ENCODE measurements around the gene MLPH. TPM values are rescaled to one million over a fixed set of nuclear protein-coding genes. Genes with fewer than 3 reads are reported as not detected.

Gene MLPH
- total and polyA plus RNA-seq, 9 of the 15 experiments (the other 6 are each of a cell fraction or from before 2014, with no cell fraction given) = 0.22 TPM; not detected in 8

- TF ChIP-seq NR3C1 (CRISPR knock-in tag; IDR thresholded peaks at IDR 0.05) = no peak
- TF ChIP-seq NFRKB (IDR thresholded peaks at IDR 0.05; ENCODE audit: low read depth) = no peak
- no peak for TF ChIP-seq XRCC4 (IDR thresholded peaks at IDR 0.05; ENCODE audit: extremely low read depth, insufficient read depth, insufficient read length)
- TF ChIP-seq FOXJ3 (CRISPR knock-in tag; IDR thresholded peaks at IDR 0.05) = no peak
- TF ChIP-seq XRCC3 (IDR thresholded peaks at IDR 0.05) = no peak
- no peak for TF ChIP-seq HMGN3 (IDR thresholded peaks at IDR 0.05; ENCODE audit: borderline replicate concordance, extremely low read depth, insufficient read length, low read depth, low read length)
- no peak for TF ChIP-seq ATF6 (CRISPR knock-in tag; IDR thresholded peaks at IDR 0.05)
- no peak for TF ChIP-seq HNRNPH1 (optimal IDR thresholded peaks at IDR 0.05; ENCODE audit: low read depth, low read length)
- TF ChIP-seq RNF2 (IDR thresholded peaks at IDR 0.05) = no peak
- no peak for TF ChIP-seq ARID4B (CRISPR knock-in tag; IDR thresholded peaks at IDR 0.05)
- BruUV-seq (replicated peaks) = no TSS peak
- Histone ChIP-seq H3K27me3 (ENCODE audit: control insufficient read depth in 2 of 2, insufficient read depth in 2 of 2, low read length in 2 of 2) (peaks cover 13 to 78% of the 10 kb centered on the region in 2 experiments; a peak in 4 of 5 replicates), H3K27ac (ENCODE audit: extremely low read depth, low read depth, low read length) (no peak overlapping the region), H3K4me3 (no peak overlapping the region), H3K9me3 (replicated peaks; ENCODE audit: control insufficient read depth, insufficient read depth, low read depth, low read length) (no peaks in the 10 kb centered on the region), H3K36me3 (ENCODE audit: control insufficient read depth, insufficient read depth, low read length) (no peaks in the 10 kb centered on the region), H3K79me2 (ENCODE audit: control insufficient read depth, insufficient read depth, low read length) (no peaks in the 10 kb centered on the region), H3K9ac (ENCODE audit: insufficient read depth in 1 of 2, low read depth in 2 of 2, low read length in 2 of 2) (no peak overlapping the region), H3K9me1 (ENCODE audit: control insufficient read depth, insufficient read depth, low read length) (no peaks in the 10 kb centered on the region), H2AFZ (ENCODE audit: low read depth, low read length) (no peak overlapping the region), H3K4me2 (ENCODE audit: insufficient read depth, low read length) (no peak overlapping the region), H4K20me1 (replicated peaks; ENCODE audit: control insufficient read depth, insufficient read depth, low read length) (peaks cover 6% of the 10 kb centered on the region; the same call in 1 of the 2 replicates), H3K4me1 (replicated peaks in 1 of 2; ENCODE audit: control insufficient read depth in 2 of 2, insufficient read depth in 2 of 2, low read length in 2 of 2) (peaks cover 0 to 4% of the 10 kb centered on the region in 2 experiments; a peak in 1 of 5 replicates)
- ATAC-seq = no peak
- FAIRE-seq = no peak
- ChIA-PET CTCF (ENCODE audit: low intra/inter-chr PET ratio) (no interaction called here), POLR2A (interaction anchor here (0.6 kb wide), 1 partner anchor 65 kb away, joined by 3 read pairs; no protein-coding TSS in a partner anchor)
- intact Hi-C loops (cut with micrococcal nuclease) (no loop called here), in situ Hi-C loops (cut with MboI) (no loop called here)
- no peak for DNase-seq (ENCODE audit: extremely low read depth in 1 of 4, low spot score in 3 of 4)
- 0% methylated on average over 14 of the region's 14 CpGs for whole genome bisulfite sequencing (ENCODE audit: insufficient coverage, low coverage, missing lambda C conversion rate)
Observed at GRCh38 chr2:237598468-237599208, 111.6 kb downstream of the MLPH start.

Data from K562 (cell line).